HL-60 (cell line): ENCODE results near the gene ANKRD11.
"Not testable (repeated sequence)": the region's sequence is repeated elsewhere in the genome, so short reads cannot be mapped to it uniquely, and the experiment has no call there.

Experiments used
- DNase-seq, 2 experiments: peaks; one replicate each; pipeline ENCODE4 v3.0.0-alpha.2; 2010 to 2020; ENCODE audit warnings: low read depth in 1 of 2, low spot score in 1 of 2
- H3K27ac ChIP-seq: fragments of 250-450 bp; sonication (Bioruptor Pico); replicated peaks from 2 replicates; pipeline ENCODE4 v1.5.1; 2020; ENCODE audit warnings: mild to moderate bottlenecking, moderate library complexity
- H3K27me3 ChIP-seq: fragments of 250-450 bp; sonication (Bioruptor Pico); 2 replicates; pipeline ENCODE4 v1.5.1; 2021; ENCODE audit warnings: mild to moderate bottlenecking, moderate library complexity; ENCODE audit not compliant: insufficient read depth, poor library complexity, severe bottlenecking
- H3K4me3 ChIP-seq: replicated peaks from 2 replicates; pipeline ENCODE4 v1.5.1; 2011; ENCODE audit warnings: mild to moderate bottlenecking, control low read depth, low read length; ENCODE audit not compliant: insufficient read depth
- GABPA ChIP-seq: IDR thresholded peaks from 2 replicates; pipeline ENCODE4 v1.6.1; 2012; ENCODE audit warnings: low read depth
- POLR2AphosphoS5 ChIP-seq: IDR thresholded peaks from 2 replicates; pipeline ENCODE4 v1.6.1; 2012; ENCODE audit warnings: low read depth
- SPI1 ChIP-seq: IDR thresholded peaks from 2 replicates; pipeline ENCODE4 v1.6.1; 2012; ENCODE audit warnings: low read depth, mild to moderate bottlenecking, borderline replicate concordance
- TF ChIP-seq, protein P1 (sequence below): IDR thresholded peaks from one replicate; pipeline ENCODE4 v1.5.1; 2011; ENCODE audit warnings: low read length, control low read depth, inconsistent platforms; ENCODE audit not compliant: insufficient read depth
- TF ChIP-seq, protein P2 (sequence below): IDR thresholded peaks from 2 replicates; pipeline ENCODE4 v1.6.1; 2012; ENCODE audit warnings: low read depth; ENCODE audit not compliant: insufficient replicate concordance

Gene ANKRD11

DNA sequence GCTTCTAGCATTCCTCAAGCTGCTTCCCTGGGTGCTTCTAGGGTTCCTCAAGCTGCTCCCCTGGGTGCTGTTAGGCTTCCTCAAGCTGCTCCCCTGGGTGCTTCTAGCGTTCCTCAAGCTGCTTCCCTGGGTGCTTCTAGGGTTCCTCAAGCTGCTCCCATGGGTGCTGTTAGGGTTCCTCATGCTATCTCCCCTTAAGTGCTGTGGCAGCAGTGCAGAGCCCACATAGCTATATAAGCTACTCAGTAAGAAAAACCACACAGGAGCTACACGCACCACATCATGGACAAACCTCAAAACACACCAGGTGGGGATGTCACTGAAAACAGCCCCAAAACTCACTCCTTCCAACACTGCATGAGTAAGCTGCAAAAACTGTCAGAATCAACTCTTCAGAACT, 35.2 kb downstream of the ANKRD11 start:
- TF ChIP-seq GABPA = no peak
- no peak for TF ChIP-seq SPI1
- no peak for TF ChIP-seq POLR2AphosphoS5
- TF ChIP-seq, protein P1, sequence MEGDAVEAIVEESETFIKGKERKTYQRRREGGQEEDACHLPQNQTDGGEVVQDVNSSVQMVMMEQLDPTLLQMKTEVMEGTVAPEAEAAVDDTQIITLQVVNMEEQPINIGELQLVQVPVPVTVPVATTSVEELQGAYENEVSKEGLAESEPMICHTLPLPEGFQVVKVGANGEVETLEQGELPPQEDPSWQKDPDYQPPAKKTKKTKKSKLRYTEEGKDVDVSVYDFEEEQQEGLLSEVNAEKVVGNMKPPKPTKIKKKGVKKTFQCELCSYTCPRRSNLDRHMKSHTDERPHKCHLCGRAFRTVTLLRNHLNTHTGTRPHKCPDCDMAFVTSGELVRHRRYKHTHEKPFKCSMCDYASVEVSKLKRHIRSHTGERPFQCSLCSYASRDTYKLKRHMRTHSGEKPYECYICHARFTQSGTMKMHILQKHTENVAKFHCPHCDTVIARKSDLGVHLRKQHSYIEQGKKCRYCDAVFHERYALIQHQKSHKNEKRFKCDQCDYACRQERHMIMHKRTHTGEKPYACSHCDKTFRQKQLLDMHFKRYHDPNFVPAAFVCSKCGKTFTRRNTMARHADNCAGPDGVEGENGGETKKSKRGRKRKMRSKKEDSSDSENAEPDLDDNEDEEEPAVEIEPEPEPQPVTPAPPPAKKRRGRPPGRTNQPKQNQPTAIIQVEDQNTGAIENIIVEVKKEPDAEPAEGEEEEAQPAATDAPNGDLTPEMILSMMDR = no peak
- TF ChIP-seq, protein P2, sequence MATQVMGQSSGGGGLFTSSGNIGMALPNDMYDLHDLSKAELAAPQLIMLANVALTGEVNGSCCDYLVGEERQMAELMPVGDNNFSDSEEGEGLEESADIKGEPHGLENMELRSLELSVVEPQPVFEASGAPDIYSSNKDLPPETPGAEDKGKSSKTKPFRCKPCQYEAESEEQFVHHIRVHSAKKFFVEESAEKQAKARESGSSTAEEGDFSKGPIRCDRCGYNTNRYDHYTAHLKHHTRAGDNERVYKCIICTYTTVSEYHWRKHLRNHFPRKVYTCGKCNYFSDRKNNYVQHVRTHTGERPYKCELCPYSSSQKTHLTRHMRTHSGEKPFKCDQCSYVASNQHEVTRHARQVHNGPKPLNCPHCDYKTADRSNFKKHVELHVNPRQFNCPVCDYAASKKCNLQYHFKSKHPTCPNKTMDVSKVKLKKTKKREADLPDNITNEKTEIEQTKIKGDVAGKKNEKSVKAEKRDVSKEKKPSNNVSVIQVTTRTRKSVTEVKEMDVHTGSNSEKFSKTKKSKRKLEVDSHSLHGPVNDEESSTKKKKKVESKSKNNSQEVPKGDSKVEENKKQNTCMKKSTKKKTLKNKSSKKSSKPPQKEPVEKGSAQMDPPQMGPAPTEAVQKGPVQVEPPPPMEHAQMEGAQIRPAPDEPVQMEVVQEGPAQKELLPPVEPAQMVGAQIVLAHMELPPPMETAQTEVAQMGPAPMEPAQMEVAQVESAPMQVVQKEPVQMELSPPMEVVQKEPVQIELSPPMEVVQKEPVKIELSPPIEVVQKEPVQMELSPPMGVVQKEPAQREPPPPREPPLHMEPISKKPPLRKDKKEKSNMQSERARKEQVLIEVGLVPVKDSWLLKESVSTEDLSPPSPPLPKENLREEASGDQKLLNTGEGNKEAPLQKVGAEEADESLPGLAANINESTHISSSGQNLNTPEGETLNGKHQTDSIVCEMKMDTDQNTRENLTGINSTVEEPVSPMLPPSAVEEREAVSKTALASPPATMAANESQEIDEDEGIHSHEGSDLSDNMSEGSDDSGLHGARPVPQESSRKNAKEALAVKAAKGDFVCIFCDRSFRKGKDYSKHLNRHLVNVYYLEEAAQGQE = no peak
- no peak overlapping the region for H3K27ac ChIP-seq
- no peak overlapping the region for H3K4me3 ChIP-seq
- no peak for DNase-seq
- no peaks in the 10 kb centered on the region for H3K27me3 ChIP-seq

DNA sequence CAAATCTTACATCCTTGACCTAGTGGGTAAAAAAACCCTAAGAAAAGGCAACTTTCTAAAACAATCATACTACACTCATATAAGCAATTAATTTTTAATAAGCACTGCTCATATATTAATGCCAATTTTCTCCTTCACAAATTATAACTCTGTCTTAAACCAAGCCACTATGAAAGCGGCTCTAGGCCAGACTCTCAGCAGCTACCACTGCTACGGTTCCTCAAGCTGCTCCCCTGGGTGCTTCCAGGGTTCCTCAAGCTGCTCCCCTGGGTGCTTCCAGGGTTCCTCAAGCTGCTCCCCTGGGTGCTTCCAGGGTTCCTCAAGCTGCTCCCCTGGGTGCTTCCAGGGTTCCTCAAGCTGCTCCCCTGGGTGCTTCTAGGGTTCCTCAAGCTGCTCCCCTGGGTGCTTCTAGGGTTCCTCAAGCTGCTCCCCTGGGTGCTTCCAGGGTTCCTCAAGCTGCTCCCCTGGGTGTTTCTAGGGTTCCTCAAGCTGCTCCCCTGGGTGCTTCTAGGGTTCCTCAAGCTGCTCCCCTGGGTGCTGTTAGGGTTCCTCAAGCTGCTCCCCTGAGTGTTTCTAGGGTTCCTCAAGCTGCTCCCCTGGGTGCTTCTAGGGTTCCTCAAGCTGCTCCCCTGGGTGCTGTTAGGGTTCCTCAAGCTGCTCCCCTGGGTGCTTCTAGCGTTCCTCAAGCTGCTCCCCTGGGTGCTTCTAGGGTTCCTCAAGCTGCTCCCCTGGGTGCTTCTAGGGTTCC, 35.8 kb downstream of the ANKRD11 start:
- H3K27ac ChIP-seq = 0 out of 2 replicates have a peak overlapping the region, but pooled peaks have one; percentile 30

DNA sequence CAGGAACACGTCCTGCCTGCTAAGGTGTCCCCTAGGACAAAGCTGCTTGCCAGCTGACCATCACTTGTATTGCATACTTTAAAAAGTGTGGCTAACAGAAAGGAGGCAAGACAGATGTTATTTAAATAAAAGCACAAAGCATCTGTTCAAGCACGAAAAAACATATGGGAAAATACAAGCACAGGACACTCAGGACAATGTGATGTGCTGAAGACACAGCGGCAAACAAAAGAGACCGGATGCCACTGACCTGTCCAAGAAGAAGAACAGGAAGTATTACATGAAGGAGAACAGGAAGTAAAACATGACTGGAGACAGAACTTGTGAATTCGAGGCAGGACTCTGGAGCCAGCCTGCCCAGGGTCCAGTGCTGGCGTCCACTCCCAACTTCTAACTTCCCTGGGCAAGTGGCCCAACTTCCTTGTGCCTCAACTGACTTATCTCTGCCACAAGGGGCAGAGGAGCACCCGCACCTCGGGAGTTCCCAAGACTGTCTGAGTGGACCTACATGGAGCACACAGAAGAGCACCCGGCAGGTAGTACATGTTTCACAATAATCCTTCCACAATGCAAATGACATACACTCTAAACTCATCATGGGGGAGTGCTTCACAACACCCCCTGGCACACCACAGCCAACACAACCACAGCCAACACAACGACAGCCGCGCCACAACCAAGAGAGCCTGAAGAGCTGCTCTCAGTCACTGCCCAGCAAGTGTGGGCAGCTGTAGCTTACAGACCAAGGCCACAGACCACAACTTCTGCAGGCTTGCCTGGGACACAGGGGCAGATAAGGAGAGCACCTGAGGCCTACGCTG, 36.6 kb downstream of the ANKRD11 start:
- H3K4me3 ChIP-seq = no peak overlapping the region
- TF ChIP-seq, protein P1 = no peak
- TF ChIP-seq GABPA (no peak), POLR2AphosphoS5 (no peak), SPI1 (no peak)
- TF ChIP-seq, protein P2 = no peak
- no peaks in the 10 kb centered on the region for H3K27me3 ChIP-seq
- DNase-seq = peak in 1 of 2 experiments; percentile 28
- peak overlapping the region; percentile 30; the same call in 1 of the 2 replicates for H3K27ac ChIP-seq

More for the DNA sequence above, 35.8 kb downstream of the ANKRD11 start:
- not testable (repeated sequence) for H3K4me3 ChIP-seq, DNase-seq, H3K27me3 ChIP-seq

DNA sequence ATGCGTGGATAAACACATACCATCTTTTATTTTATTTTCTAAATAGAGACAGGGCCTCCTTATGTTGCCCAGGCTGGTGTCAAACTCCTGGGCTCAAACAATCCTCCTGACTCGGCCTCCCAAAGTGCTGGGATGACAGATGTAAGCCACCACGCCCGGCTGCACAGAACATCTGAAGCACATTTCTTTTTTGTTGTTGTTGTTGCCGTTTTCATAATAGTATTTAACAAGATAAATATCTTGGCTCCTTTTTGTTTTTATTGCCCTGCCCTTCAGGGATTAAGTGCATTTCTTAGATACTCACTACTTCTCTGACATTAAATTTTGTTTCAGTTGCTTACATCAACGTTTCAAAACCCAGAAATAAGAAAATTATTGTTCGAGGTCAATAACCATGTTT, 37.4 kb downstream of the ANKRD11 start:
- no peak overlapping the region for H3K27ac ChIP-seq
- DNase-seq = no peak
- H3K4me3 ChIP-seq = no peak overlapping the region
- no peaks in the 10 kb centered on the region for H3K27me3 ChIP-seq
- no peak for TF ChIP-seq GABPA
- TF ChIP-seq, protein P2 = no peak
- TF ChIP-seq POLR2AphosphoS5 = no peak
- TF ChIP-seq SPI1 = no peak
- TF ChIP-seq, protein P1 = no peak
